HCT116 (cell line): ENCODE measurements around the gene PCDHA2. TPM values are rescaled to one million over a fixed set of nuclear protein-coding genes. Genes with fewer than 3 reads are reported as not detected.

Source experiments
- total RNA-seq: library from RNA; stranded (reverse); gene quantifications from one replicate; pipeline ENCODE4 v1.2.1, GENCODE V29; 2021; ENCODE audit not compliant: unreplicated experiment

PCDHA2 gene
- total RNA-seq, 1 experiment from 2014 or later = not detected

Other genes with a start within 250 kb of the PCDHA2 start
- 6.0 TPM for gene EIF4EBP3, start 247.2 kb upstream of the PCDHA2 start, total RNA-seq
- 41.7 TPM for gene SRA1, start 237.4 kb upstream of the PCDHA2 start, total RNA-seq
- gene APBB3, start 230.3 kb upstream of the PCDHA2 start, total RNA-seq = 28.4 TPM
- 37.5 TPM for gene SLC35A4, start 230.0 kb upstream of the PCDHA2 start, total RNA-seq
- 0.42 TPM for gene CD14, start 161.7 kb upstream of the PCDHA2 start, total RNA-seq
- gene TMCO6, start 155.4 kb upstream of the PCDHA2 start, total RNA-seq = 28.0 TPM
- gene NDUFA2, start 147.2 kb upstream of the PCDHA2 start, total RNA-seq = 68.3 TPM
- 96.6 TPM for gene IK, start 147.0 kb upstream of the PCDHA2 start, total RNA-seq
- gene WDR55, start 129.9 kb upstream of the PCDHA2 start, total RNA-seq = 37.2 TPM
- 2.3 TPM for gene DND1, start 121.3 kb upstream of the PCDHA2 start, total RNA-seq
- gene HARS1, start 103.5 kb upstream of the PCDHA2 start, total RNA-seq = 91.1 TPM
- 38.8 TPM for gene HARS2, start 103.4 kb upstream of the PCDHA2 start, total RNA-seq
- gene ZMAT2, start 94.4 kb upstream of the PCDHA2 start, total RNA-seq = 55.3 TPM
- not detected for gene PCDHA1, start 8.7 kb upstream of the PCDHA2 start, total RNA-seq
- gene PCDHA3, start 6.2 kb downstream of the PCDHA2 start, total RNA-seq = not detected
- gene PCDHA4, start 12.2 kb downstream of the PCDHA2 start, total RNA-seq = not detected
- not detected for gene PCDHA5, start 26.8 kb downstream of the PCDHA2 start, total RNA-seq
- not detected for gene PCDHA6, start 33.1 kb downstream of the PCDHA2 start, total RNA-seq
- gene PCDHA7, start 39.4 kb downstream of the PCDHA2 start, total RNA-seq = not detected
- gene PCDHA8, start 46.3 kb downstream of the PCDHA2 start, total RNA-seq = not detected
- not detected for gene PCDHA9, start 53.5 kb downstream of the PCDHA2 start, total RNA-seq
- gene PCDHA10, start 61.0 kb downstream of the PCDHA2 start, total RNA-seq = 0.05 TPM
- gene PCDHA11, start 74.1 kb downstream of the PCDHA2 start, total RNA-seq = 0.27 TPM
- not detected for gene PCDHA12, start 80.5 kb downstream of the PCDHA2 start, total RNA-seq
- not detected for gene PCDHA13, start 87.3 kb downstream of the PCDHA2 start, total RNA-seq
- 1.0 TPM for gene PCDHAC1, start 131.4 kb downstream of the PCDHA2 start, total RNA-seq
- 3.2 TPM for gene PCDHAC2, start 171.6 kb downstream of the PCDHA2 start, total RNA-seq